Central memory CD8-positive, alpha-beta T cell (primary cell): ENCODE results near the gene CD2BP2.

ENCODE experiments used
- ATAC-seq: fragments of 150-1000 bp; cut with Tn5 transposase; replicated peaks from 2 replicates; pipeline ENCODE4 v1.10.0; 2022; ENCODE audit warnings: mild to moderate bottlenecking, moderate FRiP score, moderate number of reproducible peaks; ENCODE audit not compliant: poor library complexity, severe bottlenecking; ENCODE audit errors: extremely low read depth
- DNase-seq, 2 donors: peaks; one replicate each; pipeline ENCODE4 v3.0.0; 2021; ENCODE audit warnings: low spot score in 2 of 2
- H3K27ac Mint-ChIP-seq: one replicate; pipeline ENCODE4 v1.8.0; 2022; ENCODE audit warnings: low read depth, mild to moderate bottlenecking, moderate library complexity, mixed read lengths
- H3K27me3 Mint-ChIP-seq: one replicate; pipeline ENCODE4 v1.8.0; 2022; ENCODE audit warnings: mixed read lengths
- H3K36me3 Mint-ChIP-seq: one replicate; pipeline ENCODE4 v1.8.0; 2022; ENCODE audit warnings: mild to moderate bottlenecking, moderate library complexity, mixed read lengths; ENCODE audit not compliant: insufficient read depth
- H3K4me1 Mint-ChIP-seq: one replicate; pipeline ENCODE4 v1.8.0; 2022; ENCODE audit warnings: mixed read lengths
- H3K4me3 Mint-ChIP-seq: one replicate; pipeline ENCODE4 v1.8.0; 2022; ENCODE audit warnings: mild to moderate bottlenecking, moderate library complexity, mixed read lengths
- H3K9me3 Mint-ChIP-seq: one replicate; pipeline ENCODE4 v1.8.0; 2022; ENCODE audit warnings: mixed read lengths

The CD2BP2 gene

GRCh38 chr16:30365200-30365599 is 10.1 kb upstream of the CD2BP2 start:
- Mint-ChIP-seq H3K4me3 (no peak overlapping the region), H3K36me3 (peaks cover 22% of the 10 kb centered on the region), H3K27me3 (no peaks in the 10 kb centered on the region), H3K9me3 (no peaks in the 10 kb centered on the region), H3K4me1 (peaks cover 46% of the 10 kb centered on the region), H3K27ac (no peak overlapping the region)
- ATAC-seq = no peak
- no peak for DNase-seq

- no peak for DNase-seq
- H3K9me3 Mint-ChIP-seq = no peaks in the 10 kb centered on the region
- H3K4me1 Mint-ChIP-seq = peaks cover 26% of the 10 kb centered on the region
- no peak for ATAC-seq
- no peak overlapping the region for H3K4me3 Mint-ChIP-seq
- no peaks in the 10 kb centered on the region for H3K27me3 Mint-ChIP-seq
- H3K27ac Mint-ChIP-seq = no peak overlapping the region
- H3K36me3 Mint-ChIP-seq = peaks cover 28% of the 10 kb centered on the region
These were observed 6.1 kb upstream of the CD2BP2 start for GRCh38 chr16:30361180-30361579.

GRCh38 chr16:30359871-30360170 is 4.7 kb upstream of the CD2BP2 start:
- no peak overlapping the region for H3K4me3 Mint-ChIP-seq
- DNase-seq = no peak
- peaks cover 27% of the 10 kb centered on the region for H3K36me3 Mint-ChIP-seq
- no peak overlapping the region for H3K27ac Mint-ChIP-seq
- peaks cover 34% of the 10 kb centered on the region for H3K4me1 Mint-ChIP-seq
- H3K9me3 Mint-ChIP-seq = no peaks in the 10 kb centered on the region
- no peak for ATAC-seq
- H3K27me3 Mint-ChIP-seq = no peaks in the 10 kb centered on the region

- H3K27ac Mint-ChIP-seq = no peak overlapping the region
- peaks cover 31% of the 10 kb centered on the region for H3K36me3 Mint-ChIP-seq
- H3K4me1 Mint-ChIP-seq = peaks cover 40% of the 10 kb centered on the region
- no peak for DNase-seq
- ATAC-seq = no peak
- H3K27me3 Mint-ChIP-seq = no peaks in the 10 kb centered on the region
- H3K4me3 Mint-ChIP-seq = no peak overlapping the region
- no peaks in the 10 kb centered on the region for H3K9me3 Mint-ChIP-seq
These were observed 4.1 kb upstream of the CD2BP2 start for GRCh38 chr16:30358990-30359870.

- H3K9me3 Mint-ChIP-seq = no peaks in the 10 kb centered on the region
- peaks cover 33% of the 10 kb centered on the region for H3K36me3 Mint-ChIP-seq
- no peaks in the 10 kb centered on the region for H3K27me3 Mint-ChIP-seq
- no peak overlapping the region for H3K4me3 Mint-ChIP-seq
- no peak for ATAC-seq
- DNase-seq = no peak
- H3K4me1 Mint-ChIP-seq = peaks cover 45% of the 10 kb centered on the region
- no peak overlapping the region for H3K27ac Mint-ChIP-seq
These were observed 3.4 kb upstream of the CD2BP2 start for GRCh38 chr16:30358577-30358936.

- DNase-seq = no peak
- H3K27me3 Mint-ChIP-seq = no peaks in the 10 kb centered on the region
- peaks cover 32% of the 10 kb centered on the region for H3K36me3 Mint-ChIP-seq
- H3K4me1 Mint-ChIP-seq = peaks cover 46% of the 10 kb centered on the region
- ATAC-seq = no peak
- no peak overlapping the region for H3K27ac Mint-ChIP-seq
- H3K9me3 Mint-ChIP-seq = no peaks in the 10 kb centered on the region
- no peak overlapping the region for H3K4me3 Mint-ChIP-seq
These were observed 2.8 kb upstream of the CD2BP2 start for GRCh38 chr16:30357715-30358576.

GRCh38 chr16:30357085-30357714 is 2.1 kb upstream of the CD2BP2 start:
- ATAC-seq = no peak
- Mint-ChIP-seq H3K4me3 (no peak overlapping the region), H3K9me3 (no peaks in the 10 kb centered on the region), H3K4me1 (peaks cover 44% of the 10 kb centered on the region), H3K36me3 (peaks cover 33% of the 10 kb centered on the region), H3K27ac (no peak overlapping the region), H3K27me3 (no peaks in the 10 kb centered on the region)
- no peak for DNase-seq

- H3K36me3 Mint-ChIP-seq = peaks cover 35% of the 10 kb centered on the region
- peaks cover 48% of the 10 kb centered on the region for H3K4me1 Mint-ChIP-seq
- H3K27ac Mint-ChIP-seq = peak overlapping the region; percentile 97
- no peak for ATAC-seq
- no peaks in the 10 kb centered on the region for H3K27me3 Mint-ChIP-seq
- no peak for DNase-seq
- H3K4me3 Mint-ChIP-seq = peak overlapping the region; percentile 97
- no peaks in the 10 kb centered on the region for H3K9me3 Mint-ChIP-seq
These were observed 1.4 kb upstream of the CD2BP2 start for GRCh38 chr16:30356401-30357084.

GRCh38 chr16:30355954-30356308 is 823 bp upstream of the CD2BP2 start:
- no peaks in the 10 kb centered on the region for H3K9me3 Mint-ChIP-seq
- peaks cover 32% of the 10 kb centered on the region for H3K36me3 Mint-ChIP-seq
- H3K4me1 Mint-ChIP-seq = peaks cover 54% of the 10 kb centered on the region

GRCh38 chr16:30354423-30355143 is 525 bp downstream of the CD2BP2 start:
- DNase-seq (no peak), ATAC-seq (peak; percentile 9)
- Mint-ChIP-seq H3K27me3 (no peaks in the 10 kb centered on the region), H3K4me3 (peak overlapping the region; percentile 97), H3K4me1 (peaks cover 68% of the 10 kb centered on the region), H3K36me3 (peaks cover 33% of the 10 kb centered on the region), H3K27ac (peak overlapping the region; percentile 97), H3K9me3 (no peaks in the 10 kb centered on the region)

More at GRCh38 chr16:30355954-30356308, 823 bp upstream of the CD2BP2 start:
- Mint-ChIP-seq H3K4me3 (peak overlapping the region; percentile 97), H3K27ac (peak overlapping the region; percentile 97), H3K27me3 (no peaks in the 10 kb centered on the region)
- ATAC-seq (peak; percentile 8), DNase-seq (no peak)

GRCh38 chr16:30353438-30354129 is 1.5 kb downstream of the CD2BP2 start:
- H3K27ac Mint-ChIP-seq = peak overlapping the region; percentile 97
- peaks cover 37% of the 10 kb centered on the region for H3K36me3 Mint-ChIP-seq

More at GRCh38 chr16:30353438-30354129, 1.5 kb downstream of the CD2BP2 start:
- Mint-ChIP-seq H3K9me3 (no peaks in the 10 kb centered on the region), H3K27me3 (no peaks in the 10 kb centered on the region), H3K4me1 (peaks cover 75% of the 10 kb centered on the region), H3K4me3 (peak overlapping the region; percentile 97)
- DNase-seq (no peak), ATAC-seq (no peak)
